Nephron progenitor cell (in vitro differentiated cells): ENCODE measurements around the gene CETP.

ENCODE experiments used
- DNase-seq: peaks from one replicate; pipeline ENCODE4 v3.0.0; 2021
- H3K27ac Mint-ChIP-seq: 2 replicates; pipeline ENCODE4 v1.8.0; 2021; ENCODE audit warnings: mild to moderate bottlenecking, moderate library complexity, mixed read lengths
- H3K27me3 Mint-ChIP-seq: 2 replicates; pipeline ENCODE4 v1.8.0; 2021; ENCODE audit warnings: mild to moderate bottlenecking, low read depth, mixed read lengths; ENCODE audit not compliant: poor library complexity
- H3K36me3 Mint-ChIP-seq: 2 replicates; pipeline ENCODE4 v1.8.0; 2021; ENCODE audit warnings: low read depth, mixed read lengths
- H3K4me1 Mint-ChIP-seq: 2 replicates; pipeline ENCODE4 v1.8.0; 2021; ENCODE audit warnings: mixed read lengths
- H3K4me3 Mint-ChIP-seq: 2 replicates; pipeline ENCODE4 v1.8.0; 2021; ENCODE audit warnings: mild to moderate bottlenecking, moderate library complexity, mixed read lengths
- H3K9me3 Mint-ChIP-seq: 2 replicates; pipeline ENCODE4 v1.8.0; 2021; ENCODE audit warnings: mild to moderate bottlenecking, moderate library complexity, mixed read lengths
- CTCF ChIP-seq: fragments of 200-600 bp; sonication (generic); IDR thresholded peaks from 2 replicates; pipeline ENCODE4 v1.5.0; 2021; ENCODE audit warnings: antibody characterized with exemption

Gene CETP

DNA sequence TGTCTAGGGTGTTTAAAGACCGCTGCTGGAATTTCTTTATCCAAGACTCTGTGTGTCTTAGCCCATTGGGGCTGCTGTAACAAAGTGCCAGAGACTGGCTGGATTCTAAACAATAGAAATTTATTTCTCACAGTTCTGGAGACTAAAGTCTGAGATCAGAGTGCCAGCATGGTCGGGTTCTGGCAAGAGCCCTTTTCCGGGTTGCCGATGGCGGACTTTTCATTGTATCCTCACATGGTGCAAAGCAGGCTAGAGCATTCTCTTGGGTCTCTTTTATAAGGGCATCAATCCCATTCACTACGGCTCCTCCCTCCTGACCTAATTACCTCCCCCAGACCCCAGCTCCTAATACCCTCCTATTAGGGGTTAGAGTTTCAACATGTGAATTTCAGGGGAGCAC lies 37.1 kb downstream of the CETP start:
- H3K4me1 Mint-ChIP-seq: peaks cover 10% of the 10 kb centered on the region
- no peak overlapping the region for H3K27ac Mint-ChIP-seq
- peaks cover 42% of the 10 kb centered on the region for H3K27me3 Mint-ChIP-seq
- H3K4me3 Mint-ChIP-seq: no peak overlapping the region
- no peak for TF ChIP-seq CTCF
- no peak for DNase-seq
- no peaks in the 10 kb centered on the region for H3K9me3 Mint-ChIP-seq
- H3K36me3 Mint-ChIP-seq: no peaks in the 10 kb centered on the region

- no peaks in the 10 kb centered on the region for H3K9me3 Mint-ChIP-seq
- no peak overlapping the region for H3K27ac Mint-ChIP-seq
These were observed 37.9 kb downstream of the CETP start for GRCh38 chr16:56999409-57000270.

DNA sequence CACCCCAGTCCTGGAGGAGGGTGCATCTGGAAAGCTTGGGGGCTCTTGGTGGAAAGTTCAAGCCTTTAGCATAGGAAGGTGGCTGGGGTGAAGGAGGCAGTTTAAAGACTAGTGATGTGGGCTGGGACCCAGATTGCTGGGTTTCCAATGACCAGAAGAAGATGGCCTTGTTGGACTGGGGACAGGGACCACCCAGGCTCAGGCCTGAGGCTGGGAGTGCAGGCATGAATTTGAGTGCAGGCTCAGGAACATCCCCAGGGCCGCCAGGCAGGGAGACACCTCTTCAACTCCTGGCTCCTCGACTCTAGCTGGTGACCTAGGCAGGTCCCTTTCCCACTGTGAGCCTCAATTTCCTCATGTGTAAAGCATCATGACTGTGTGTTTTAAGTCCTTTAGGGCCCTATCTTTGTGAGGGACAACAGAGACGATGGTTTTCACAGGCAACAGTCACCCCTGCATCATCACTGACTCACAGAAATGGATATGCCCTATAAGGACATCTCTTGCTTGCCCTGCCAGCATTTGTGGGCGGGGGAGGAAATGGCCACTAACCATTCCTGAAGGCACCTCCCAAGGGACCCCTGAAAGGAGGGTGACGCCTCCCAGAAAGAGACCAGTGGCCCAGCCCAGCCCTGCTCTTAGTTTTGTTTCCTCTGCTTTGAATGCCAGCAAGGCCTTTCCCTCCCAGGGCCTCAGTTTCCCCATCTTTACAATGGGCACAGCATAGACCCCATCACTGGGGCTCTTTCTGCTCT lies 38.7 kb downstream of the CETP start:
- Mint-ChIP-seq H3K4me3 (no peak overlapping the region), H3K27ac (no peak overlapping the region), H3K27me3 (peaks cover 36% of the 10 kb centered on the region), H3K9me3 (no peaks in the 10 kb centered on the region), H3K36me3 (no peaks in the 10 kb centered on the region), H3K4me1 (peaks cover 23% of the 10 kb centered on the region)
- no peak for TF ChIP-seq CTCF
- no peak for DNase-seq

More at GRCh38 chr16:56999409-57000270, 37.9 kb downstream of the CETP start:
- DNase-seq: no peak
- Mint-ChIP-seq H3K4me1 (peaks cover 18% of the 10 kb centered on the region), H3K4me3 (no peak overlapping the region), H3K27me3 (peaks cover 40% of the 10 kb centered on the region), H3K36me3 (no peaks in the 10 kb centered on the region)
- TF ChIP-seq CTCF: no peak

- H3K36me3 Mint-ChIP-seq: no peaks in the 10 kb centered on the region
- H3K4me1 Mint-ChIP-seq: peaks cover 23% of the 10 kb centered on the region
- no peak for DNase-seq
- H3K27me3 Mint-ChIP-seq: peaks cover 30% of the 10 kb centered on the region
- no peak for TF ChIP-seq CTCF
- no peak overlapping the region for H3K4me3 Mint-ChIP-seq
- H3K27ac Mint-ChIP-seq: no peak overlapping the region
- H3K9me3 Mint-ChIP-seq: no peaks in the 10 kb centered on the region
These were observed 39.4 kb downstream of the CETP start for GRCh38 chr16:57001026-57001679.

- Mint-ChIP-seq H3K27ac (no peak overlapping the region), H3K27me3 (peaks cover 16% of the 10 kb centered on the region), H3K36me3 (no peaks in the 10 kb centered on the region), H3K4me1 (peaks cover 23% of the 10 kb centered on the region), H3K9me3 (no peaks in the 10 kb centered on the region), H3K4me3 (no peak overlapping the region)
- TF ChIP-seq CTCF: no peak
- peak; percentile 25 for DNase-seq
These were observed 42.0 kb downstream of the CETP start for GRCh38 chr16:57003439-57004386.
